ENCODE measurements around the gene SPATA3.

Gene SPATA3

GRCh38 chr2:231036131-231036530 lies 40.2 kb downstream of the SPATA3 start:
- H3K4me3 Mint-ChIP-seq: peak overlapping the region; percentile 39
- ATAC-seq (ENCODE audit: low read depth): no peak
- peaks cover 12% of the 10 kb centered on the region for H3K4me1 Mint-ChIP-seq
- H3K36me3 Mint-ChIP-seq: no peaks in the 10 kb centered on the region
- peaks cover 23% of the 10 kb centered on the region for H3K27me3 Mint-ChIP-seq
- H3K9me3 Mint-ChIP-seq: no peaks in the 10 kb centered on the region
- no peak overlapping the region for H3K27ac Mint-ChIP-seq
- no peak for DNase-seq (ENCODE audit: low spot score in 2 of 2)

GRCh38 chr2:231036578-231037106 lies 40.7 kb downstream of the SPATA3 start:
- no peaks in the 10 kb centered on the region for H3K9me3 Mint-ChIP-seq
- H3K27ac Mint-ChIP-seq: no peak overlapping the region
- no peaks in the 10 kb centered on the region for H3K36me3 Mint-ChIP-seq

GRCh38 chr2:231037202-231037730 lies 41.3 kb downstream of the SPATA3 start, which contains the start of gene C2orf72:
TSS of gene C2orf72 (plus strand) at chr2:231037523. CDS start at chr2:231037566, 43 bp downstream.
- H3K4me1 Mint-ChIP-seq: peaks cover 12% of the 10 kb centered on the region
- peak within 1 kb of the TSS; percentile 69 for H3K4me3 Mint-ChIP-seq
- no peaks in the 10 kb centered on the region for H3K9me3 Mint-ChIP-seq
- ATAC-seq (ENCODE audit: low read depth): peak; percentile 31
- H3K36me3 Mint-ChIP-seq: no peaks in the 10 kb centered on the region
- H3K27me3 Mint-ChIP-seq: peaks cover 30% of the 10 kb centered on the region
- DNase-seq (ENCODE audit: low spot score in 2 of 2): no peak
- no peak within 1 kb of the TSS for H3K27ac Mint-ChIP-seq

More at GRCh38 chr2:231036578-231037106, 40.7 kb downstream of the SPATA3 start:
- peaks cover 27% of the 10 kb centered on the region for H3K27me3 Mint-ChIP-seq
- H3K4me1 Mint-ChIP-seq: peaks cover 12% of the 10 kb centered on the region
- ATAC-seq (ENCODE audit: low read depth) (no peak), DNase-seq (ENCODE audit: low spot score in 2 of 2) (no peak)
- H3K4me3 Mint-ChIP-seq: peak overlapping the region; percentile 14

- Mint-ChIP-seq H3K27me3 (peaks cover 30% of the 10 kb centered on the region), H3K36me3 (no peaks in the 10 kb centered on the region), H3K4me1 (peaks cover 12% of the 10 kb centered on the region), H3K27ac (no peak overlapping the region), H3K4me3 (peak overlapping the region; percentile 69), H3K9me3 (no peaks in the 10 kb centered on the region)
- DNase-seq (ENCODE audit: low spot score in 2 of 2): no peak
- peak; percentile 41 for ATAC-seq (ENCODE audit: low read depth)
Measured at GRCh38 chr2:231037731-231038482, 42.0 kb downstream of the SPATA3 start.

GRCh38 chr2:231038483-231039293 lies 42.8 kb downstream of the SPATA3 start:
- Mint-ChIP-seq H3K36me3 (no peaks in the 10 kb centered on the region), H3K27me3 (peaks cover 30% of the 10 kb centered on the region), H3K9me3 (no peaks in the 10 kb centered on the region), H3K4me3 (peak overlapping the region; percentile 69), H3K27ac (no peak overlapping the region), H3K4me1 (peaks cover 12% of the 10 kb centered on the region)
- no peak for ATAC-seq (ENCODE audit: low read depth)
- no peak for DNase-seq (ENCODE audit: low spot score in 2 of 2)

GRCh38 chr2:231039294-231039664 lies 43.4 kb downstream of the SPATA3 start:
- ATAC-seq (ENCODE audit: low read depth): no peak
- DNase-seq (ENCODE audit: low spot score in 2 of 2): no peak
- Mint-ChIP-seq H3K9me3 (no peaks in the 10 kb centered on the region), H3K4me3 (no peak overlapping the region), H3K4me1 (peaks cover 11% of the 10 kb centered on the region), H3K27ac (no peak overlapping the region), H3K27me3 (peaks cover 30% of the 10 kb centered on the region), H3K36me3 (no peaks in the 10 kb centered on the region)

- H3K4me3 Mint-ChIP-seq: no peak overlapping the region
- no peaks in the 10 kb centered on the region for H3K9me3 Mint-ChIP-seq
- no peaks in the 10 kb centered on the region for H3K36me3 Mint-ChIP-seq
- H3K27ac Mint-ChIP-seq: no peak overlapping the region
- peaks cover 30% of the 10 kb centered on the region for H3K27me3 Mint-ChIP-seq
- peaks cover 7% of the 10 kb centered on the region for H3K4me1 Mint-ChIP-seq
- no peak for DNase-seq (ENCODE audit: low spot score in 2 of 2)
- no peak for ATAC-seq (ENCODE audit: low read depth)
Measured at GRCh38 chr2:231039821-231040364, 44.0 kb downstream of the SPATA3 start.

- DNase-seq (ENCODE audit: low spot score in 2 of 2): no peak
- Mint-ChIP-seq H3K27me3 (peaks cover 27% of the 10 kb centered on the region), H3K9me3 (no peaks in the 10 kb centered on the region), H3K4me3 (no peak overlapping the region), H3K36me3 (no peaks in the 10 kb centered on the region), H3K27ac (no peak overlapping the region), H3K4me1 (peaks cover 7% of the 10 kb centered on the region)
- ATAC-seq (ENCODE audit: low read depth): no peak
Measured at GRCh38 chr2:231041061-231041689, 45.3 kb downstream of the SPATA3 start.

- no peaks in the 10 kb centered on the region for H3K9me3 Mint-ChIP-seq
- no peak overlapping the region for H3K4me3 Mint-ChIP-seq
- H3K27me3 Mint-ChIP-seq: peaks cover 15% of the 10 kb centered on the region
- no peak overlapping the region for H3K27ac Mint-ChIP-seq
- no peaks in the 10 kb centered on the region for H3K36me3 Mint-ChIP-seq
- ATAC-seq (ENCODE audit: low read depth) (no peak), DNase-seq (ENCODE audit: low spot score in 2 of 2) (no peak)
- H3K4me1 Mint-ChIP-seq: no peaks in the 10 kb centered on the region
Measured at GRCh38 chr2:231043796-231044195, 47.9 kb downstream of the SPATA3 start.

GRCh38 chr2:231046916-231047273 lies 51.0 kb downstream of the SPATA3 start:
- Mint-ChIP-seq H3K27ac (no peak overlapping the region), H3K36me3 (no peaks in the 10 kb centered on the region), H3K4me1 (no peaks in the 10 kb centered on the region), H3K4me3 (no peak overlapping the region), H3K27me3 (peaks cover under 1% of the 10 kb centered on the region), H3K9me3 (no peaks in the 10 kb centered on the region)
- no peak for DNase-seq (ENCODE audit: low spot score in 2 of 2)
- no peak for ATAC-seq (ENCODE audit: low read depth)

GRCh38 chr2:231047274-231047922 lies 51.5 kb downstream of the SPATA3 start:
- Mint-ChIP-seq H3K4me3 (no peak overlapping the region), H3K9me3 (no peaks in the 10 kb centered on the region), H3K27me3 (no peaks in the 10 kb centered on the region), H3K4me1 (peaks cover 2% of the 10 kb centered on the region), H3K27ac (no peak overlapping the region), H3K36me3 (no peaks in the 10 kb centered on the region)
- ATAC-seq (ENCODE audit: low read depth) (no peak), DNase-seq (ENCODE audit: low spot score in 2 of 2) (no peak)

GRCh38 chr2:231047923-231048915 lies 52.3 kb downstream of the SPATA3 start:
- no peak for ATAC-seq (ENCODE audit: low read depth)
- Mint-ChIP-seq H3K4me1 (peaks cover 7% of the 10 kb centered on the region), H3K9me3 (no peaks in the 10 kb centered on the region), H3K4me3 (no peak overlapping the region), H3K27me3 (no peaks in the 10 kb centered on the region), H3K36me3 (no peaks in the 10 kb centered on the region), H3K27ac (no peak overlapping the region)
- no peak for DNase-seq (ENCODE audit: low spot score in 2 of 2)
